ENCODE data around the gene VEGFB.

DNA sequence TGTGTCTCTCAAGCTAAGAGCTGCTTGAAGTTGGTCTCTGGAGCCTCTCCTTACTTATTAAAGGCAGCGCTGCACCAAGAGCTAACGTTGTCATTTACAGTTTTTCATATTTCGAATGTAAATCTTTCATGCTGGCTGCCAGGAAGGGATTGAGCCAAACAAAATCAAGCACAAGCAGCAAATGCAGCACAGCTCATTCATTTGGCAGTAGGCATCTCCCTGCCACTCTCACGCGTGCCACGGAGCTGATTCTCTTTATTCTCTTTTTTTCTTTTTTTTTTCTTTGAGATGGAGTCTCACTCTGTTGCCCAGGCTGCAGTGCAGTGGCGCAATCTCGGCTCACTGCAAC, 1.4 kb upstream of the VEGFB start:
- TF ChIP-seq, protein P1, sequence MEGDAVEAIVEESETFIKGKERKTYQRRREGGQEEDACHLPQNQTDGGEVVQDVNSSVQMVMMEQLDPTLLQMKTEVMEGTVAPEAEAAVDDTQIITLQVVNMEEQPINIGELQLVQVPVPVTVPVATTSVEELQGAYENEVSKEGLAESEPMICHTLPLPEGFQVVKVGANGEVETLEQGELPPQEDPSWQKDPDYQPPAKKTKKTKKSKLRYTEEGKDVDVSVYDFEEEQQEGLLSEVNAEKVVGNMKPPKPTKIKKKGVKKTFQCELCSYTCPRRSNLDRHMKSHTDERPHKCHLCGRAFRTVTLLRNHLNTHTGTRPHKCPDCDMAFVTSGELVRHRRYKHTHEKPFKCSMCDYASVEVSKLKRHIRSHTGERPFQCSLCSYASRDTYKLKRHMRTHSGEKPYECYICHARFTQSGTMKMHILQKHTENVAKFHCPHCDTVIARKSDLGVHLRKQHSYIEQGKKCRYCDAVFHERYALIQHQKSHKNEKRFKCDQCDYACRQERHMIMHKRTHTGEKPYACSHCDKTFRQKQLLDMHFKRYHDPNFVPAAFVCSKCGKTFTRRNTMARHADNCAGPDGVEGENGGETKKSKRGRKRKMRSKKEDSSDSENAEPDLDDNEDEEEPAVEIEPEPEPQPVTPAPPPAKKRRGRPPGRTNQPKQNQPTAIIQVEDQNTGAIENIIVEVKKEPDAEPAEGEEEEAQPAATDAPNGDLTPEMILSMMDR (conservative IDR thresholded peaks at IDR 0.05 in 1 of 2, IDR thresholded peaks at IDR 0.05 in 1 of 2; ENCODE audit: low read depth in 1 of 2, low read length in 2 of 2), result no peak
- TF ChIP-seq EZH2 (IDR thresholded peaks at IDR 0.05; ENCODE audit: low read length, missing control alignments), result no peak

All from fibroblast of lung (primary cell).